ENCODE results near the gene ALDH1A2.
"Not testable (repeated sequence)": the region's sequence is repeated elsewhere in the genome, so short reads cannot be mapped to it uniquely, and the experiment has no call there.

Gene ALDH1A2

DNA sequence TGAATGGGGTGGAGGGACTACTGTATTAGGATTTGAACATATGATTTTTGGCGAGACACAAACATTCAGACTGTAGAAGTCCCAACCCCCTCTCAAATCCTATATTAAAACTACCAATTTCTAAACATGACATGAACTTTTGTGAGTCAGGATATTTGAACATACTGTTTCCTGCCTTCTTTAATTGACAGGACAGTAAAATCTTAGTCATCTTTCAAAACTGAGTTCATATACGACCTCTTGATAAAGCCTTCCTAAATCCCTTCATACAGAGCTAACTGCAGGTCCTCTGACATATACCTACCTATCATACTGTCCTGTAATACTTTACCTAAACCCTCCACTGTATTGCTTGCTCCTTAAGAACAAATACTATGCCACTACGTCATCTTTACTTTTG lies 23.5 kb downstream of the ALDH1A2 start:
- ATAC-seq (replicated peaks) (no peak), DNase-seq (no peak)
- Mint-ChIP-seq H3K27ac (no peak overlapping the region), H3K4me3 (no peak overlapping the region), H3K36me3 (no peaks in the 10 kb centered on the region), H3K27me3 (peaks cover 15 to 26% of the 10 kb centered on the region in 2 donors), H3K4me1 (no peaks in the 10 kb centered on the region), H3K9me3 (peaks cover 2 to 3% of the 10 kb centered on the region in 2 donors)

- Mint-ChIP-seq H3K27me3 (peaks cover 19 to 22% of the 10 kb centered on the region in 2 donors), H3K36me3 (no peaks in the 10 kb centered on the region), H3K9me3 (peaks cover 2 to 3% of the 10 kb centered on the region in 2 donors), H3K4me3 (no peak overlapping the region), H3K4me1 (no peaks in the 10 kb centered on the region), H3K27ac (no peak overlapping the region)
- DNase-seq (no peak), ATAC-seq (replicated peaks) (no peak)
These were observed 25.4 kb downstream of the ALDH1A2 start for GRCh38 chr15:58040150-58040549.

GRCh38 chr15:58039079-58040035 lies 26.2 kb downstream of the ALDH1A2 start:
- ATAC-seq (replicated peaks) (no peak), DNase-seq (no peak)
- Mint-ChIP-seq H3K27me3 (peaks cover 11 to 15% of the 10 kb centered on the region in 2 donors), H3K27ac (no peak overlapping the region), H3K4me1 (no peaks in the 10 kb centered on the region), H3K4me3 (no peak overlapping the region), H3K9me3 (no peaks in the 10 kb centered on the region), H3K36me3 (no peaks in the 10 kb centered on the region)

DNA sequence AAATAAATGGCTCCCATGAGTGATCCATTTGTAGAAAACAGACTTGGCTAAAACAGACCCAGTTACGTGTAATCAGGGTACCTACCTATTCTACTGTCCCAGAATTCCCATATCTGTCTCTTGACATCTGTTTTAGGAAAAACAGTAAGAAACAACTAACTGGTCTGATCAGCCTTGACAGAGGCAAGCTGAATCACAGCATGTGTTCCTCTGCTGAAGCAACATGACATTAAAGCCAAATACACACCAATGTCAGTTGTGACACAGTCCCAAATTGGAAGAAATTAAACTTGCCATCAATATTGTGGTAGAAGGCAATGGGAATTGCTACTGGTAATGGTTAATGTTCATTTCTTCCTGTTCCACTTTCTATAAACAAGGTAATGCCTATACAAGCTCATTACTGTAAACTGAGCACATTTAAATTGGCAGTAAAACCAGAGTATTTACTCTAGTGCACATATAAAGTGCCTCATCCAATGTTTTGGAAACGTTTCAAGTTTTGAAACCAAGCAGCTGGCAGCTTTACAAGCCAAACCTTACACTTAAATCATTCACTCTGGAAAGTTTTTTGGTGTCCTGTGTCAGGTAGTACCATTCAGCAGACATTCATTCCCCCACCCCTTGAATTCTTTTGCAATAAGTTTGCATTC lies 27.0 kb downstream of the ALDH1A2 start:
- no peak overlapping the region for H3K4me3 Mint-ChIP-seq

GRCh38 chr15:58037723-58038301 lies 27.7 kb downstream of the ALDH1A2 start:
- no peak for DNase-seq
- Mint-ChIP-seq H3K9me3 (no peaks in the 10 kb centered on the region), H3K4me3 (no peak overlapping the region), H3K4me1 (no peaks in the 10 kb centered on the region), H3K27ac (no peak overlapping the region), H3K27me3 (peaks cover 4 to 8% of the 10 kb centered on the region in 2 donors), H3K36me3 (no peaks in the 10 kb centered on the region)
- no peak for ATAC-seq (replicated peaks)

More for the DNA sequence above, 27.0 kb downstream of the ALDH1A2 start:
- ATAC-seq (replicated peaks) (no peak), DNase-seq (no peak)
- Mint-ChIP-seq H3K4me1 (no peaks in the 10 kb centered on the region), H3K36me3 (no peaks in the 10 kb centered on the region), H3K9me3 (no peaks in the 10 kb centered on the region), H3K27me3 (peaks cover 7 to 8% of the 10 kb centered on the region in 2 donors), H3K27ac (no peak overlapping the region)

DNA sequence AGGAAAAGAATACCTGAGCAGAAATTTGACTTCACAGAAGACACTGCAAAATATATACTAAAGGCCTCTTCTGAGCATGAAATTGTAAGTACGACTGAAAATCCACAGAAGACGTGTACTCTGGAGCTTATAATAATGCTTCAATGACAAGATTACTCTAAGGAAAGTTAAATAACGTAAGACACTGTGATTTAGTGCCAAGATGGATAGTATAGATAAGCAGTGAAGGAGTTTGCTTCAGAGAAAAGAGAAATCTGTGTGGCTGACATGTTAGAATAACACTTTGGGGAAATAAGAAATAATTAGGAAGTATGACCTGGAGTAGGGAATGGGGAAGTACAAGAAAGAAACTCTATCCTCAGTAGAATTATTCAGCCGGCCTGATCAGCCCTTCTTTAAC lies 28.9 kb downstream of the ALDH1A2 start:
- DNase-seq (no peak), ATAC-seq (replicated peaks) (no peak)
- Mint-ChIP-seq H3K27ac (no peak overlapping the region), H3K4me3 (no peak overlapping the region), H3K36me3 (no peaks in the 10 kb centered on the region), H3K4me1 (no peaks in the 10 kb centered on the region), H3K27me3 (peaks cover 4 to 8% of the 10 kb centered on the region in 2 donors), H3K9me3 (no peaks in the 10 kb centered on the region)

DNA sequence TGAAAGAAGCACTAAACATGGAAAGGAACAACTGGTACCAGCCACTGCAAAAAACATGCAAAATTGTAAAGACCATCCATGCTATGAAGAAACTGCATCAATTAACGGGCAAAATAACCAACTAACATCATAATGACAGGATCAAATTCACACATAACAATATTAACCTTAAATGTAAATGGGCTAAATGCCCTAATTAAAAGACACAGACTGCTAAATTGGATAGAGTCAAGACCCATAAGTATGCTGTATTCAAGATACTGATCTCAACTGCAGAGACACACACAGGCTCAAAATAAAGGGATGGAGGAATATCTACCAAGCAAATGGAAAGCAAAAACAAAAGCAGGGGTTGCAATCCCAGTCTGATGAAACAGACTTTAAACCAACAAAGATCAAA lies 37.1 kb downstream of the ALDH1A2 start:
- DNase-seq; H3K27ac Mint-ChIP-seq; H3K4me1 Mint-ChIP-seq; ATAC-seq (replicated peaks); H3K4me3 Mint-ChIP-seq; H3K36me3 Mint-ChIP-seq: not testable (repeated sequence)
- Mint-ChIP-seq H3K9me3 (peaks cover 36 to 42% of the 10 kb centered on the region in 2 donors), H3K27me3 (peaks cover 15 to 23% of the 10 kb centered on the region in 2 donors)

DNA sequence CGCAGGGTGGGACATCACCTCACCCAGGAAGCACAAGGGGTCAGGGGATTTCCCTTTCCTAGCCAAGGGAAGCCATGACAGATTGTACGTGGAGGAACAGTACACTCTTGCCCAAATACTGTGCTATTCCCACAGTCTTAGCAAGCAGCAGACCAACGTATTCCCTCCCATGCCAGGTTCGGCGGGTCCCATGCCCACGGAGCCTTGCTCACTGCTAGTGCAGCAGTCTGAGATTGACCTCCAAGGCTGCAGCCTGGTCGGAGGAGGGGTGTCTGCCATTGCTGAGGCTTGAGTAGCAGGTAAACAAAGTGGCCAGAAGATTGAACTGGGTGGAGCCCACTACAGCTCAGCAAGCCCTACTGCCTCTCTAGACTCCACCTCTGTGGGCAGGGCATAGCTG lies 39.0 kb downstream of the ALDH1A2 start:
- peaks cover 45 to 49% of the 10 kb centered on the region in 2 donors for H3K9me3 Mint-ChIP-seq

GRCh38 chr15:58026051-58026450 lies 39.5 kb downstream of the ALDH1A2 start:
- no peak overlapping the region for H3K27ac Mint-ChIP-seq

More for the DNA sequence above, 39.0 kb downstream of the ALDH1A2 start:
- DNase-seq (no peak), ATAC-seq (replicated peaks) (no peak)
- no peaks in the 10 kb centered on the region for H3K4me1 Mint-ChIP-seq
- H3K36me3 Mint-ChIP-seq, result peaks cover 10 to 13% of the 10 kb centered on the region in 2 donors
- H3K27me3 Mint-ChIP-seq, result peaks cover 22 to 35% of the 10 kb centered on the region in 2 donors
- no peak overlapping the region for H3K4me3 Mint-ChIP-seq
- no peak overlapping the region for H3K27ac Mint-ChIP-seq

DNA sequence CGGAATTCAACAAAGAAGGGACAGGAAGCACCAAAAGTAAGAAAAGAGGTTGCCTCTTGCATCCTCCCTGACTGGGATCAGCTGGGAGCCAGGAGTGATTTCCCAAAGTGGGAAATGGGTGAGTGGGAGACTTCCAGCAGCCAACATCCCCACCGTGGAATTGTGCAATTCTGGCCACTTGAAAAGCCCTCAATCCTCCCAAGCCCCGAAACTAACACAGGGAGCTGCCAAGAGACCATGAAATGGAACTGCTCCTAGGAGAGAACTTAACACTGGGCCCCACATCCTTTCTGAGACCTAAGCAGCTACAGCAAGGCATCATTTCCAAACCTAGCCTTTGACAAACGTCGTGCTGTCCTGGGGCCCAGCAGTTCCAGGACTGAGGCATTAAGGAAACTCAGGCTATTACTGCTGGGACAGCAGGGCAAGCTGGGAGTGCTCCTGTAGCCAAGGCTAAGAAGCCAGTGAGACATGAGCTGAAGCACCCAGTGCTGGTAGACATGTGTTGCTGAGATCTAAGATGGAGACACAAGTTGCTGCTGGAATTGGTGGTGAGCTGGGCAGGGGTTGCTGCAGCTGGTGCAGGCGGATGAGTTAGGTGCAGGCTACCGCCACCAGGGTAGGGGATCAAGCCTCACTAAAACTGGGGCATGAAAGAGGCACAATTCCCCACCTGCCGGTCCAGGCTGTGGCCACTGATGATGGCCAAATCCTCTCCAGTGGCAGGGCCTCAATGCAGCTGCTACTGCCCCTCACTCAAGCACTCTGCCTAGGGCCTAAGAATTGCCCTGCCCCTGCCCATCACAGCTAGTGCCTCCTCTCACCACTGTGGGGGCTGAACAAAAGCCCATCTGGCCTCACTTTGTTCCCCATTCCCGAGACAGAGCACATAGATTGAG lies 43.9 kb downstream of the ALDH1A2 start:
- H3K4me3 Mint-ChIP-seq, result no peak overlapping the region
- H3K27me3 Mint-ChIP-seq, result peaks cover 13 to 14% of the 10 kb centered on the region in 2 donors
- ATAC-seq (replicated peaks), result no peak
- H3K9me3 Mint-ChIP-seq, result peaks cover 26 to 28% of the 10 kb centered on the region in 2 donors
- no peak overlapping the region for H3K27ac Mint-ChIP-seq
- H3K4me1 Mint-ChIP-seq, result no peaks in the 10 kb centered on the region
- no peak for DNase-seq
- peaks cover 7 to 10% of the 10 kb centered on the region in 2 donors for H3K36me3 Mint-ChIP-seq

More at GRCh38 chr15:58026051-58026450, 39.5 kb downstream of the ALDH1A2 start:
- peaks cover 10 to 13% of the 10 kb centered on the region in 2 donors for H3K36me3 Mint-ChIP-seq
- H3K9me3 Mint-ChIP-seq, result peaks cover 45 to 49% of the 10 kb centered on the region in 2 donors
- H3K4me1 Mint-ChIP-seq, result no peaks in the 10 kb centered on the region
- peaks cover 28 to 37% of the 10 kb centered on the region in 2 donors for H3K27me3 Mint-ChIP-seq
- ATAC-seq (replicated peaks) (no peak), DNase-seq (no peak)
- H3K4me3 Mint-ChIP-seq, result no peak overlapping the region

DNA sequence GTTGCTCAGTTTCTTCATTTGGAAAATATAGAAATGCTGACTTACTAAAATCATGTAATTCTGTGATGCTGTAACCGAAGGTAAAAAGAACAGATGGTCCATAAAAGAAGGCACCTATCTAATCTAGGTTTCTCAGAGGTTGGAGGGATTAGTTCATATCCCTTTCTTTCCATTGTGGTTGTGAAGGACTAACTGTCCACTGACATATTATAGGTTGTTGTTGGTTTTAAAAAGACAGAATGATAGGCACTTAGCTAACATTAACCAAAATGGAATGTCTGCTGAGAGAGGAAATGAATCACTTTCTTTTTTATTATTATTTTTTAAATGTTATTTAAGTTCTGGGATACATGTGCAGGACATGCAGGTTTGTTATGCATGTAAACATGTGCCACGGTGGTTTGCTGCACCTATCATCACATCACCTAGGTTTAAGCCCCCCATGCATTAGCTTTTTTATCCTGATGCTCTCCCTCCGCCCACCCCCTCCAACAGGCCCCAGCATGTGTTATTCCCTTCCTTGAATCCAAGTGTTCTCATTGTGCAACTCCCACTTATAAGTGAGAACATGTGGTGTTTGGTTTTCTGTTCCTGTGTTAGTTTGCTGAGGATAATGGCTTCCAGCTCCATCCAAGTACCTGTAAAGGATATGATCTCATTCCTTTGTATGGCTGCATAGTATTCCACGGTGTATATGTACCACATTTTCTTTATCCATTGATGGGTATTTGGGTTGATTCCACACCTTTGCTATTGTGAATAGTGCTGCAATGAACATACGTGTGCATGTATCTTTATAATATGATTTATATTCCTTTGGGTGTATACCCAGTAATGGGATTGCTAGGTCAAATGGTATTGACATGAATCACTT lies 45.8 kb downstream of the ALDH1A2 start:
- Mint-ChIP-seq H3K9me3 (peaks cover 11 to 14% of the 10 kb centered on the region in 2 donors), H3K4me1 (no peaks in the 10 kb centered on the region), H3K27me3 (peaks cover 13 to 14% of the 10 kb centered on the region in 2 donors), H3K4me3 (no peak overlapping the region), H3K27ac (no peak overlapping the region), H3K36me3 (peaks cover 3 to 4% of the 10 kb centered on the region in 2 donors)
- ATAC-seq (replicated peaks) (no peak), DNase-seq (no peak)

DNA sequence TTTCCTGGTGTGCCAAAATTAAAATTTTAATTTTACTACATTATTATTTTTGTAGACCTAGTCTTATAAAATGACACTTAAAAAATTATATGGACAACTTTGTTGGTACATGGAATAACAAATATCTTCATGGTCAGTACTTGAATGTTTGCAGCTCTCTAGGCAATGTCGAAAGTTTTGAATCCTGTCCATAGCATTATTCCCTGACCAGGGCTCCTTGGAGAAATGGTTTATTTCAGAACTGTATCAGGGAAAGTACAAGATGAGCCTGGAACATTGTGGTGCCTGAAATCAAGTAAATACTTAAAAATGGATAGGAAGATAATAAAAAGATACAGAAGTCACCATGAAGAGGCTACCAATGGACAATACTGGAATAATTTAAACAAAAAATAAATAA lies 47.6 kb downstream of the ALDH1A2 start:
- peaks cover 17 to 25% of the 10 kb centered on the region in 2 donors for H3K27me3 Mint-ChIP-seq
- no peak for ATAC-seq (replicated peaks)

More for the DNA sequence above, 47.6 kb downstream of the ALDH1A2 start:
- DNase-seq, result no peak
- H3K9me3 Mint-ChIP-seq, result peaks cover 7 to 8% of the 10 kb centered on the region in 2 donors
- H3K4me3 Mint-ChIP-seq, result no peak overlapping the region
- H3K4me1 Mint-ChIP-seq, result no peaks in the 10 kb centered on the region
- peaks cover 3 to 4% of the 10 kb centered on the region in 2 donors for H3K36me3 Mint-ChIP-seq
- no peak overlapping the region for H3K27ac Mint-ChIP-seq

All from stimulated activated naive B cell treated with anti-CD40 and anti-IgM and Interleukin-4, amounts not matched to agents 10 μg/mL and 1 μg/mL and 100 μg/mL, for 72 hours (primary cell).